ENCODE results near the gene CABLES2.
"Not testable (repeated sequence)": the region's sequence is repeated elsewhere in the genome, so short reads cannot be mapped to it uniquely, and the experiment has no call there.

Gene CABLES2

DNA sequence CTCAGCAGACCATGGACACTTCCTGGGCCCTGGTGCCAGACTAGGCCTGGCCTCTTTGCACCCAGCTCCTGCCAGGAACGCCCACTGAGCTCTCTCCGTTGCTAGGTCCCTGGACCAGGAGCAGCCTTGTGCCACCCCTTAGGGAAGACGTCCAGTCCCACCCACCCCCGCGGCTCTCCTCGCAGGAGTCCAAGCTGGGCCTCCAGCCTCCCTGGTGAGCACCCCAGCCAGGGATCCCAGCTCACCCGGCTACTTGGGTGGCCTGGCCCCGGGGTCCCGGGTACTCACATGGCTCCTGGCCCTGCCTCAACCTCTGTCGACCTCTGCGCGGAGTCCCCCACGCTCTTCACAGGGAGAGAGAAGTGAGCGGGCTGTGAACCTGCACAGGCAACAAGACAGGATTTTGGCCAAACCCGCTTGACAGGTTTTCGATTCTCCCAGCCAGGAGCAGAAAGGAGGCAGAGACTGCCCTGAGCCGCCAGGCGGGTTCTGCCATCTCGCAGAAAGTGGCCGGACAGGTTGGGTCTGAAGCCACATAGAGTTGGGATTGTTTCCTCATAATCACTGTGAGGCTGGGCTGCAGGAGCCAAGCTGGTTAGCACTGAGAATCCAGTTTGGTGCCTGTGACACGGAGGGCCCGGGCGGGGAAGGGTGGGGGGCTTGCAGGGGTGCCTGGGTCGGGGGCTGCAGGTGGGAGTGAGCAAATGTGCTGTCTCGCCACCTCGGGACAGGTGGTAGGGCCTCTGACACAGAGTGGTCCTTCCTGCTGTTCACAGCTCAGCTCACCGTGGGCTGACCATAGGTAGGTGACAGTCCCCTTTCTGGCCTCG, 20.3 kb upstream of the CABLES2 start, which contains the start of gene RBBP8NL:
Gene RBBP8NL, minus strand, starts transcription at position 368 of the 830 bp plus-strand sequence. CDS start 7,892 bp downstream, outside the sequence.
- no peak within 1 kb of the TSS for H3K4me3 ChIP-seq (ENCODE audit: low read depth, low read length)
- no peak for TF ChIP-seq CTCF (IDR thresholded peaks at IDR 0.05; ENCODE audit: low read depth, low read length, missing control alignments)
- DNase-seq (ENCODE audit: low read depth): no peak

DNA sequence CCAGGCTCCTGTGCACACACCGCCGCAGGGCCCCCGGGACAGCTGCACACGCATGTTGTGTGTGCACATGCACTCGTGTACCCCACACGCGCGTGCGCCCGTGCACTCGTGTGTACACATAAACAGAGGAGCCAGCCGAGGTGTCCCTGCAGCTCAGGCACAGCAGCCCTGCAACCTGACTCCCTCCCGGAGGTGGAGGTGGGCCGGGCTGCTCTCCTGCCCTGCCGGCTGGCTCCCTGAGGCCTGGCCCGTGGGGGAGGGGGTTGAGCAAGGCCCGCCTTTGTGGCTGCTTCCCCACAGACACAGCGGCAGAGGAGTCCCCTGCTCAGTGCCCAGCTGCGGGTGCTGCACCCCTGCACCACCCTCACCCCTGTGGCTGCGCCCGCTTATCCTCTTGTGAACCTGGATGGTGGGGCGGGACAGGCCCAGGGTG, 19.6 kb upstream of the CABLES2 start:
- no peak for DNase-seq (ENCODE audit: low read depth)
- no peak for TF ChIP-seq CTCF (IDR thresholded peaks at IDR 0.05; ENCODE audit: low read depth, low read length, missing control alignments)
- no peak overlapping the region for H3K4me3 ChIP-seq (ENCODE audit: low read depth, low read length)

- H3K4me3 ChIP-seq (ENCODE audit: low read depth, low read length); DNase-seq (ENCODE audit: low read depth): not testable (repeated sequence)
These were observed 18.9 kb upstream of the CABLES2 start for GRCh38 chr20:62426059-62426348.

DNA sequence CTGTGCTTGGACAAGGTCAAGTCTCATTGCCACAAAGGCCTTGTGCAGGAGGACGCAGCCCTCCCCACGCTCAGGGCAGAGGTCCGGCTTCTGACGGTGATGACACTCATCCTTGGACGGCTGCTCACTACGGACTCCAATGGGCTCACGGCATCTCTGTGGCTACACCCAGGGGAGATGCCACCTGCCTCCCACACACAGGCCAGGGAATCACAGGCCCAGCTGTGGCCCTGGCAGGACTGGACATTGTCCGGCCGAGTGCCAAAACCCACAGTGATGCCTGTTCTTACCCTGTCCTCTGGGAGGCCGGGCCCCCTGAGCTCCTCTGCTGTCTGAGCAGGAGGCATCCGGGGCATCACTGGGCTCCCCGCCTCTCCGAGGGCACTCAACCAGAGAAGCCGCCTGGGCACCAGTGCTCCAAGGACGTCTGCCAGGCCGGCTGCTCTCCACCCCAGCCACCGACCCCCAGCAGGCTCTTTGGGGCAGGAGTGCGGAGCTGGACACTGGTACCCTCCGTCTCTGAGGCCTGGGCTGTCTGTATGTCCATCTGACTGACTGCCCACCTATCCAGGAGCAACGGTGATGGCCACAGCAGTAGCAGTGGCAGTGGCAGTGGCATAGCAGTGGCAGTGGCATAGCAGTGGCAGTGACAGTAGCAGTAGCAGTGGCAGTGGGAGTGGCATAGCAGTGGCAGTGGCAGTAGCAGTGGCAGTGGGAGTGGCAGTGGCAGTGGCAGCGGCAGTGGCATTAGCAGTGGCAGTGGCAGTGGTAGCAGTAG, 18.4 kb upstream of the CABLES2 start:
- no peak for TF ChIP-seq CTCF (IDR thresholded peaks at IDR 0.05; ENCODE audit: low read depth, low read length, missing control alignments)
- no peak for DNase-seq (ENCODE audit: low read depth)
- H3K4me3 ChIP-seq (ENCODE audit: low read depth, low read length): no peak overlapping the region

GRCh38 chr20:62424249-62425107, 17.4 kb upstream of the CABLES2 start:
- no peak for TF ChIP-seq CTCF (IDR thresholded peaks at IDR 0.05; ENCODE audit: low read depth, low read length, missing control alignments)
- no peak for DNase-seq (ENCODE audit: low read depth)
- H3K4me3 ChIP-seq (ENCODE audit: low read depth, low read length): no peak overlapping the region

GRCh38 chr20:62423326-62423706, 16.2 kb upstream of the CABLES2 start:
- H3K4me3 ChIP-seq (ENCODE audit: low read depth, low read length): no peak overlapping the region
- no peak for TF ChIP-seq CTCF (IDR thresholded peaks at IDR 0.05; ENCODE audit: low read depth, low read length, missing control alignments)
- no peak for DNase-seq (ENCODE audit: low read depth)
